Measurements from ENCODE around the gene XIRP2.

Gene XIRP2

GRCh38 chr2:166895243-166895642 is 7.0 kb downstream of the XIRP2 start:
- no peaks in the 10 kb centered on the region for H3K36me3 ChIP-seq (ENCODE audit: control insufficient read depth, insufficient read depth, low read length)
- no peak overlapping the region for H3K9ac ChIP-seq (ENCODE audit: low read depth, low read length)
- H3K4me1 ChIP-seq (ENCODE audit: control insufficient read depth, insufficient read depth, low read length): peaks cover 11% of the 10 kb centered on the region
- no peaks in the 10 kb centered on the region for H3K9me3 ChIP-seq (ENCODE audit: control insufficient read depth, insufficient read depth, low read length)
- H3K27me3 ChIP-seq (ENCODE audit: control insufficient read depth, insufficient read depth, low read length): no peaks in the 10 kb centered on the region
- H3K4me3 ChIP-seq (ENCODE audit: low read depth, low read length): no peak overlapping the region
- no peak overlapping the region for H3K27ac ChIP-seq (ENCODE audit: low read depth, low read length)

- Histone ChIP-seq H3K36me3 (ENCODE audit: control insufficient read depth, insufficient read depth, low read length) (no peaks in the 10 kb centered on the region), H3K27ac (ENCODE audit: low read depth, low read length) (no peak overlapping the region), H3K9ac (ENCODE audit: low read depth, low read length) (no peak overlapping the region), H3K4me1 (ENCODE audit: control insufficient read depth, insufficient read depth, low read length) (no peaks in the 10 kb centered on the region), H3K9me3 (ENCODE audit: control insufficient read depth, insufficient read depth, low read length) (no peaks in the 10 kb centered on the region), H3K27me3 (ENCODE audit: control insufficient read depth, insufficient read depth, low read length) (no peaks in the 10 kb centered on the region), H3K4me3 (ENCODE audit: low read depth, low read length) (no peak overlapping the region)
These were observed 9.4 kb downstream of the XIRP2 start for GRCh38 chr2:166897666-166898065.

GRCh38 chr2:166899676-166900075 is 11.4 kb downstream of the XIRP2 start:
- no peaks in the 10 kb centered on the region for H3K27me3 ChIP-seq (ENCODE audit: control insufficient read depth, insufficient read depth, low read length)
- no peak overlapping the region for H3K4me3 ChIP-seq (ENCODE audit: low read depth, low read length)
- H3K9me3 ChIP-seq (ENCODE audit: control insufficient read depth, insufficient read depth, low read length): no peaks in the 10 kb centered on the region
- H3K4me1 ChIP-seq (ENCODE audit: control insufficient read depth, insufficient read depth, low read length): no peaks in the 10 kb centered on the region
- no peaks in the 10 kb centered on the region for H3K36me3 ChIP-seq (ENCODE audit: control insufficient read depth, insufficient read depth, low read length)
- H3K9ac ChIP-seq (ENCODE audit: low read depth, low read length): no peak overlapping the region
- H3K27ac ChIP-seq (ENCODE audit: low read depth, low read length): no peak overlapping the region

GRCh38 chr2:166900700-166901099 is 12.4 kb downstream of the XIRP2 start:
- Histone ChIP-seq H3K4me1 (ENCODE audit: control insufficient read depth, insufficient read depth, low read length) (no peaks in the 10 kb centered on the region), H3K27ac (ENCODE audit: low read depth, low read length) (no peak overlapping the region), H3K9ac (ENCODE audit: low read depth, low read length) (no peak overlapping the region), H3K36me3 (ENCODE audit: control insufficient read depth, insufficient read depth, low read length) (no peaks in the 10 kb centered on the region), H3K4me3 (ENCODE audit: low read depth, low read length) (no peak overlapping the region), H3K9me3 (ENCODE audit: control insufficient read depth, insufficient read depth, low read length) (no peaks in the 10 kb centered on the region), H3K27me3 (ENCODE audit: control insufficient read depth, insufficient read depth, low read length) (no peaks in the 10 kb centered on the region)

GRCh38 chr2:166901336-166901735 is 13.1 kb downstream of the XIRP2 start:
- no peak overlapping the region for H3K9ac ChIP-seq (ENCODE audit: low read depth, low read length)
- no peaks in the 10 kb centered on the region for H3K36me3 ChIP-seq (ENCODE audit: control insufficient read depth, insufficient read depth, low read length)
- H3K4me3 ChIP-seq (ENCODE audit: low read depth, low read length): no peak overlapping the region
- no peaks in the 10 kb centered on the region for H3K4me1 ChIP-seq (ENCODE audit: control insufficient read depth, insufficient read depth, low read length)
- no peak overlapping the region for H3K27ac ChIP-seq (ENCODE audit: low read depth, low read length)
- no peaks in the 10 kb centered on the region for H3K27me3 ChIP-seq (ENCODE audit: control insufficient read depth, insufficient read depth, low read length)
- no peaks in the 10 kb centered on the region for H3K9me3 ChIP-seq (ENCODE audit: control insufficient read depth, insufficient read depth, low read length)

- H3K27ac ChIP-seq (ENCODE audit: low read depth, low read length): no peak overlapping the region
- no peaks in the 10 kb centered on the region for H3K36me3 ChIP-seq (ENCODE audit: control insufficient read depth, insufficient read depth, low read length)
- no peak overlapping the region for H3K4me3 ChIP-seq (ENCODE audit: low read depth, low read length)
- no peak overlapping the region for H3K9ac ChIP-seq (ENCODE audit: low read depth, low read length)
- H3K27me3 ChIP-seq (ENCODE audit: control insufficient read depth, insufficient read depth, low read length): no peaks in the 10 kb centered on the region
- 0 out of 2 replicates have a peak, but pooled peaks cover 5% of the 10 kb centered on the region for H3K9me3 ChIP-seq (ENCODE audit: control insufficient read depth, insufficient read depth, low read length)
- H3K4me1 ChIP-seq (ENCODE audit: control insufficient read depth, insufficient read depth, low read length): no peaks in the 10 kb centered on the region
These were observed 28.7 kb downstream of the XIRP2 start for GRCh38 chr2:166916987-166917386.

GRCh38 chr2:166917415-166917814 is 29.1 kb downstream of the XIRP2 start:
- H3K4me1 ChIP-seq (ENCODE audit: control insufficient read depth, insufficient read depth, low read length): no peaks in the 10 kb centered on the region
- H3K9ac ChIP-seq (ENCODE audit: low read depth, low read length): no peak overlapping the region
- no peak overlapping the region for H3K4me3 ChIP-seq (ENCODE audit: low read depth, low read length)

GRCh38 chr2:166921261-166921896 is 33.1 kb downstream of the XIRP2 start:
- Histone ChIP-seq H3K4me3 (ENCODE audit: low read depth, low read length) (no peak overlapping the region), H3K4me1 (ENCODE audit: control insufficient read depth, insufficient read depth, low read length) (no peaks in the 10 kb centered on the region), H3K27me3 (ENCODE audit: control insufficient read depth, insufficient read depth, low read length) (no peaks in the 10 kb centered on the region), H3K9ac (ENCODE audit: low read depth, low read length) (no peak overlapping the region), H3K36me3 (ENCODE audit: control insufficient read depth, insufficient read depth, low read length) (no peaks in the 10 kb centered on the region), H3K9me3 (ENCODE audit: control insufficient read depth, insufficient read depth, low read length) (no peaks in the 10 kb centered on the region), H3K27ac (ENCODE audit: low read depth, low read length) (no peak overlapping the region)

More at GRCh38 chr2:166917415-166917814, 29.1 kb downstream of the XIRP2 start:
- Histone ChIP-seq H3K9me3 (ENCODE audit: control insufficient read depth, insufficient read depth, low read length) (0 out of 2 replicates have a peak, but pooled peaks cover 5% of the 10 kb centered on the region), H3K27ac (ENCODE audit: low read depth, low read length) (no peak overlapping the region), H3K27me3 (ENCODE audit: control insufficient read depth, insufficient read depth, low read length) (no peaks in the 10 kb centered on the region), H3K36me3 (ENCODE audit: control insufficient read depth, insufficient read depth, low read length) (no peaks in the 10 kb centered on the region)

- no peaks in the 10 kb centered on the region for H3K4me1 ChIP-seq (ENCODE audit: control insufficient read depth, insufficient read depth, low read length)
- H3K9ac ChIP-seq (ENCODE audit: low read depth, low read length): no peak overlapping the region
- no peak overlapping the region for H3K4me3 ChIP-seq (ENCODE audit: low read depth, low read length)
- H3K27me3 ChIP-seq (ENCODE audit: control insufficient read depth, insufficient read depth, low read length): no peaks in the 10 kb centered on the region
- no peaks in the 10 kb centered on the region for H3K9me3 ChIP-seq (ENCODE audit: control insufficient read depth, insufficient read depth, low read length)
- no peak overlapping the region for H3K27ac ChIP-seq (ENCODE audit: low read depth, low read length)
- no peaks in the 10 kb centered on the region for H3K36me3 ChIP-seq (ENCODE audit: control insufficient read depth, insufficient read depth, low read length)
These were observed 36.7 kb downstream of the XIRP2 start for GRCh38 chr2:166924967-166925366.

GRCh38 chr2:166926657-166927056 is 38.4 kb downstream of the XIRP2 start:
- Histone ChIP-seq H3K9me3 (ENCODE audit: control insufficient read depth, insufficient read depth, low read length) (no peaks in the 10 kb centered on the region), H3K27ac (ENCODE audit: low read depth, low read length) (no peak overlapping the region), H3K27me3 (ENCODE audit: control insufficient read depth, insufficient read depth, low read length) (no peaks in the 10 kb centered on the region), H3K4me1 (ENCODE audit: control insufficient read depth, insufficient read depth, low read length) (no peaks in the 10 kb centered on the region), H3K9ac (ENCODE audit: low read depth, low read length) (no peak overlapping the region), H3K4me3 (ENCODE audit: low read depth, low read length) (no peak overlapping the region), H3K36me3 (ENCODE audit: control insufficient read depth, insufficient read depth, low read length) (no peaks in the 10 kb centered on the region)

GRCh38 chr2:166932032-166932431 is 43.8 kb downstream of the XIRP2 start:
- Histone ChIP-seq H3K9ac (ENCODE audit: low read depth, low read length) (no peak overlapping the region), H3K9me3 (ENCODE audit: control insufficient read depth, insufficient read depth, low read length) (no peaks in the 10 kb centered on the region), H3K4me1 (ENCODE audit: control insufficient read depth, insufficient read depth, low read length) (no peaks in the 10 kb centered on the region), H3K4me3 (ENCODE audit: low read depth, low read length) (no peak overlapping the region), H3K36me3 (ENCODE audit: control insufficient read depth, insufficient read depth, low read length) (no peaks in the 10 kb centered on the region), H3K27ac (ENCODE audit: low read depth, low read length) (no peak overlapping the region), H3K27me3 (ENCODE audit: control insufficient read depth, insufficient read depth, low read length) (no peaks in the 10 kb centered on the region)
